Kidney (tissue), 14 donors: ENCODE results near the gene FHOD3. TPM values are rescaled to one million over a fixed set of nuclear protein-coding genes. Genes with fewer than 3 reads are reported as not detected.

Source experiments
- DNase-seq, 5 donors: peaks; one replicate each; pipeline ENCODE4 v3.0.0-alpha.2; 2013 to 2020
- FAIRE-seq: peaks from 2 replicates; lab custom pipeline; 2012; peaks lifted over from hg19 to GRCh38; lab: Jason Lieb, UNC
- H3K27ac ChIP-seq, 2 donors: one replicate each; pipeline ENCODE4 v1.7.0; 2013; ENCODE audit warnings: low read depth in 2 of 2, low read length in 2 of 2, inconsistent platforms in 1 of 2
- H3K27me3 ChIP-seq: one replicate; pipeline ENCODE4 v1.7.1; 2013; ENCODE audit warnings: low read length, inconsistent platforms; ENCODE audit not compliant: control insufficient read depth, insufficient read depth
- H3K36me3 ChIP-seq, 3 donors: one replicate each; pipeline versions ENCODE4 v1.7.0 to v1.7.1; 2013; ENCODE audit warnings: low read length in 3 of 3, control low read depth in 1 of 3, inconsistent platforms in 1 of 3; ENCODE audit not compliant: insufficient read depth in 3 of 3, control insufficient read depth in 2 of 3
- H3K4me1 ChIP-seq, 3 donors: one replicate each; pipeline versions ENCODE4 v1.7.0 to v1.7.1; 2013; ENCODE audit warnings: low read length in 3 of 3, inconsistent platforms in 1 of 3, low read depth in 1 of 3; ENCODE audit not compliant: control insufficient read depth in 2 of 3, insufficient read depth in 2 of 3
- H3K4me3 ChIP-seq, 3 donors: one replicate each; pipeline versions ENCODE4 v1.7.0 to v1.8.1; 2013; ENCODE audit warnings: low read length in 3 of 3, control low read depth in 1 of 3, inconsistent platforms in 1 of 3
- H3K9ac ChIP-seq, 3 donors: one replicate each; pipeline versions ENCODE4 v1.7.0 to v1.7.1; 2013; ENCODE audit warnings: low read length in 3 of 3, control low read depth in 1 of 3, inconsistent platforms in 1 of 3
- H3K9me3 ChIP-seq, 3 donors: one replicate each; pipeline versions ENCODE4 v1.7.0 to v1.7.1; 2013; ENCODE audit warnings: low read length in 3 of 3, control low read depth in 1 of 3, inconsistent platforms in 1 of 3; ENCODE audit not compliant: control insufficient read depth in 2 of 3, insufficient read depth in 1 of 3
- intact Hi-C: fragments of 100-400 bp; cut with DNase I; formaldehyde crosslinking; loops from one replicate; pipeline ENCODE4 v1.11.1; 2022
- polyA plus RNA-seq: library from polyadenylated mRNA; stranded (reverse); fragments of 350-450 nt; fragmentation: Illumina TruSeq; extraction: RNeasy Lipid Tissue Mini Kit (QIAGEN cat#74804); gene quantifications from one replicate; pipeline ENCODE4 v1.2.3, GENCODE V29; 2014; ENCODE audit warnings: low read depth, low replicate concordance; ENCODE audit not compliant: insufficient read depth
- total RNA-seq: library from RNA; stranded (reverse); fragmentation: NEBNext Ultra II Directional; extraction: Animal tissue kit (Norgen Biotek cat#: 25700); gene quantifications from one replicate; pipeline ENCODE4 v1.2.1, GENCODE V29; 2021
- TF ChIP-seq, protein P1 (sequence below): IDR thresholded peaks from 3 replicates; pipeline ENCODE4 v1.5.1; 2012; ENCODE audit warnings: mild to moderate bottlenecking, moderate library complexity, borderline replicate concordance; ENCODE audit not compliant: insufficient read depth; ENCODE audit errors: extremely low read depth
- donor health status: control.
- donor health status: control.
- donor health status: control.
- donor health status: control.
- donor health status: control.
- donor health status: DM: yes; HTN: yes; CAD: no.
- donor health status: Normal renal cell carcinoma (clear cell type).

FHOD3 gene
- total and polyA plus RNA-seq, 2 donors from 2014 or later: 21.5 to 28.0 TPM

DNA sequence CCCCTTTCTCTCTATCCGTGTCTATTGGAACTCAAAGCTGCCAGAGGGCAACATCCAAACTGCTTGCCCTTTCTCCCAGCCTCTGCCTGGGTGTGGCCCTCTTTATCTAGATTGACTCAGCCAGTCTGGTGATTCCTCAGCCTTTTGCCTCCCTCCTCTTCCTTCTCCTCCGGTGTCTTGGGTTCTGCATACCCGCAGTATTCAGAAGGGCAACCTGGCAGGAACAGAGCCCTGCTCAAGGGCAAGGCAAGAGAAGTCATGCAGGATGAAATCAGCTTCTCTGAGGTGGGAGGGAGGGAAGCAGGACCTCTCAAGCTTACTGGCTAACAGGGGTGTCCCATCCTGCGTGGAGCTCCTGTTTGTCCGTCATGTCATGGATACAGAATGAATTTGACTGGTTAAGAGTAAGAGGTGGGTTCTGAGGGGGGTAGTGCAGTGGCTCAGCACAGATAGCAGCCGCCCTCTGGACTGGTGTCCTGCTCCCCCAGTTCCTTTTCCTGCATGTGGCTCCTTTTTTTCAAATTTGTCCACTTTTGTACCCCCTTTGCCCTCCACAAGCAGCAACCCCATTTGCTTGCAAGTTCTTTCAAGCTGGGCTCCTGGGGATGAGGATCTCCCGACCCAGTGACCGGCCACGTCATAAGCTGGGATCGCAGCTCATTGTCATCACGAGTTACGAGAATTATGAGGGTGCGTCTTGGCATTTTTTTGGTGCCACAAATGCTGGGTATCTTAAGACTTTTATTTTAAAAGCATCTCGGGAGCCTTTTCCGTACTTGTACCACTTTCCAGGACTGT is 154.1 kb downstream of the FHOD3 start:
- TF ChIP-seq, protein P1, sequence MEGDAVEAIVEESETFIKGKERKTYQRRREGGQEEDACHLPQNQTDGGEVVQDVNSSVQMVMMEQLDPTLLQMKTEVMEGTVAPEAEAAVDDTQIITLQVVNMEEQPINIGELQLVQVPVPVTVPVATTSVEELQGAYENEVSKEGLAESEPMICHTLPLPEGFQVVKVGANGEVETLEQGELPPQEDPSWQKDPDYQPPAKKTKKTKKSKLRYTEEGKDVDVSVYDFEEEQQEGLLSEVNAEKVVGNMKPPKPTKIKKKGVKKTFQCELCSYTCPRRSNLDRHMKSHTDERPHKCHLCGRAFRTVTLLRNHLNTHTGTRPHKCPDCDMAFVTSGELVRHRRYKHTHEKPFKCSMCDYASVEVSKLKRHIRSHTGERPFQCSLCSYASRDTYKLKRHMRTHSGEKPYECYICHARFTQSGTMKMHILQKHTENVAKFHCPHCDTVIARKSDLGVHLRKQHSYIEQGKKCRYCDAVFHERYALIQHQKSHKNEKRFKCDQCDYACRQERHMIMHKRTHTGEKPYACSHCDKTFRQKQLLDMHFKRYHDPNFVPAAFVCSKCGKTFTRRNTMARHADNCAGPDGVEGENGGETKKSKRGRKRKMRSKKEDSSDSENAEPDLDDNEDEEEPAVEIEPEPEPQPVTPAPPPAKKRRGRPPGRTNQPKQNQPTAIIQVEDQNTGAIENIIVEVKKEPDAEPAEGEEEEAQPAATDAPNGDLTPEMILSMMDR: no peak

DNA sequence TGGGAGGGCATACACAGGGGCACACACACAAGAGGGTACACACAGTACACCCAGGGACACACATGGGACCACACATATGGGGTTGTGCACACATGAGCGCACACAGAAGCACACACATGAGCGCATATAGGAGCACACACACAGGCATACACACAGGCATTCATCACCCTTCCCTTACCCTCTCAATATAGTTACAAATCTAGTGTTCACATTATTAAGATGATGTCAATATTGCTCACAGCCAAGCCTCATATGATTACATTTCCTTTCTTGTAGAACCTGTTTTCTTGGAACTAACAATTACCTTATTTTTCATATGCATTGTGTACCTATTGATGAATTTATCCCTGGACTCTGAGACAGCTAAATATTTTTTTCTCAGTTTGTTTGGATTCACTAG is 156.7 kb downstream of the FHOD3 start:
- Histone ChIP-seq H3K36me3 (no peaks in the 10 kb centered on the region), H3K4me3 (no peak overlapping the region), H3K4me1 (peaks cover 0 to 6% (median 3%) of the 10 kb centered on the region in 3 donors), H3K9ac (no peak overlapping the region), H3K9me3 (no peaks in the 10 kb centered on the region), H3K27me3 (no peaks in the 10 kb centered on the region), H3K27ac (no peak overlapping the region)
- intact Hi-C loops: no loop called here
- TF ChIP-seq, protein P1: no peak
- no peak for FAIRE-seq
- peak in 1 of 5 donors; percentile 14 for DNase-seq

More for the DNA sequence above, 154.1 kb downstream of the FHOD3 start:
- intact Hi-C loops: no loop called here
- Histone ChIP-seq H3K9me3 (no peaks in the 10 kb centered on the region), H3K36me3 (no peaks in the 10 kb centered on the region), H3K27me3 (no peaks in the 10 kb centered on the region), H3K27ac (no peak overlapping the region), H3K9ac (no peak overlapping the region), H3K4me3 (no peak overlapping the region), H3K4me1 (peaks cover 0 to 6% (median 4%) of the 10 kb centered on the region in 3 donors)
- FAIRE-seq (no peak), DNase-seq (no peak)

DNA sequence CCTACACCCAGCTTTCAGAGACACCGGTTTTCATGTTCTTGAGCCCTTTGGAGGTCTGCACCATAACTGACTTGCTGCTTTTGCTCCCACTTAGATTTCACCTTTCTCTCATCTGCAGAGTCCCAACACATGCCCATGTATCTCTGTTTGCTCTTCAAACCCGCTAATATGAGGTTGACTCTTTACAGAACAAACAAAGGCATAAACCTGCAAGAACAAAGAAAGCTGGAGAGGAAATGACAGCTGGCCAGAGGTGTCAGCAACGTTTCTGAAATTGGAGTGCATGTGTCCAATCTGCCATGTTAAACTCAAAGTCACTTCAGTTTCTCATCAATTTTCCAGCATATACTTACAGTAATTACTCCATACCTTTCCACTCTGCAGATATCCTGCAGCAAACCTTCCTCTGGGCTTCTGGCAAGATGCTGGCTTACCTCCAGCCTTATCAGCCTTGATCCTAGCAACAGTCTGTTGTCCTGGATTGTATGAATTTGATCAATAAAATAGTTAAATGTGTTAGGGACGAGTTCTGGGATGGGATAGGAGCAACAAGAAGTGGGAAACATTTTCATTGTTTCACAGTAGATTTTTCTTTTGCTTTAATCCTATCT is 157.4 kb downstream of the FHOD3 start:
- no peak for DNase-seq
- intact Hi-C loops: no loop called here
- Histone ChIP-seq H3K4me1 (peaks cover 0 to 6% (median 0%) of the 10 kb centered on the region in 3 donors), H3K9me3 (no peaks in the 10 kb centered on the region), H3K27me3 (no peaks in the 10 kb centered on the region), H3K4me3 (no peak overlapping the region), H3K9ac (no peak overlapping the region), H3K27ac (no peak overlapping the region), H3K36me3 (no peaks in the 10 kb centered on the region)
- TF ChIP-seq, protein P1: no peak
- no peak for FAIRE-seq
